GM12878 (cell line): ENCODE results near the gene FGFR2. TPM values are rescaled to one million over a fixed set of nuclear protein-coding genes. Genes with fewer than 3 reads are reported as not detected.
A peak's percentile ranks its signal among the peaks of the same experiment; 100 is the strongest.

ENCODE experiments used
- ATAC-seq: fragments of 200-7000 bp; cut with Tn5 transposase; 3 replicates; pipeline ENCODE4 v1.9.1; 2020; ENCODE audit warnings: mild to moderate bottlenecking, moderate library complexity
- BruUV-seq: library from RNA; stranded (reverse); fragments of 400-500 nt; replicated peaks from 2 replicates; lab custom pipeline; 2021; lab: Mats Ljungman, UMichigan
- CTCF ChIA-PET: fragments of 300-600 bp; sonication (Branson Sonifier 250); formaldehyde crosslinking; extraction: SDS; loops from one replicate; lab custom pipeline; 2021; ENCODE audit warnings: inconsistent platforms; lab: Yijun Ruan, JAX
- POLR2A ChIA-PET: fragments of 350-600 bp; formaldehyde crosslinking; extraction: SDS; loops from one replicate; lab custom pipeline; 2021; ENCODE audit warnings: inconsistent platforms; lab: Charles Lee
- RAD21 ChIA-PET: fragments of 300-600 bp; sonication (Branson Sonifier 250); formaldehyde crosslinking; loops from one replicate; lab custom pipeline; 2023; ENCODE audit warnings: antibody characterized with exemption; ENCODE audit not compliant: unreplicated experiment; lab: Charles Lee
- SMC1A ChIA-PET: fragments of 300-600 bp; sonication (Branson Sonifier 250); formaldehyde crosslinking; loops from one replicate; lab custom pipeline; 2023; ENCODE audit not compliant: unreplicated experiment, uncharacterized antibody; lab: Charles Lee
- DNase-seq: peaks from one replicate; pipeline ENCODE4 v3.0.0-alpha.2; 2011; ENCODE audit warnings: low read depth, low spot score
- FAIRE-seq: peaks from 3 replicates; lab custom pipeline; 2011; peaks lifted over from hg19 to GRCh38; lab: Jason Lieb, UNC
- H2AFZ ChIP-seq: 2 replicates; pipeline ENCODE4 v1.6.0; 2011; ENCODE audit warnings: low read depth, low read length, control low read depth; ENCODE audit not compliant: control insufficient read depth
- H3K27ac ChIP-seq: 2 replicates; pipeline ENCODE4 v1.5.1; 2011; ENCODE audit warnings: control low read depth; ENCODE audit not compliant: control insufficient read depth, insufficient read depth
- H3K27me3 ChIP-seq, 2 experiments: replicated peaks in 1 of 2; 2 replicates each; pipeline versions ENCODE4 v1.6.0 to v1.6.1; 2011; ENCODE audit warnings: low read length in 1 of 2; ENCODE audit not compliant: control insufficient read depth in 2 of 2, insufficient read depth in 2 of 2
- H3K36me3 ChIP-seq, 2 experiments: 2 replicates each; pipeline ENCODE4 v1.5.1; 2011; ENCODE audit warnings: low read length in 1 of 2; ENCODE audit not compliant: control insufficient read depth in 2 of 2, insufficient read depth in 2 of 2
- H3K4me1 ChIP-seq: 2 replicates; pipeline ENCODE4 v1.6.1; 2011; ENCODE audit warnings: mild to moderate bottlenecking, low read length, moderate library complexity, mixed read lengths; ENCODE audit not compliant: control insufficient read depth, insufficient read depth
- H3K4me2 ChIP-seq: 2 replicates; pipeline ENCODE4 v1.6.0; 2011; ENCODE audit warnings: control low read depth; ENCODE audit not compliant: control insufficient read depth, insufficient read depth
- H3K4me3 ChIP-seq: fragments of 200-600 bp; sonication (generic); 2 replicates; pipeline ENCODE4 v1.5.1; 2016
- H3K79me2 ChIP-seq: 2 replicates; pipeline ENCODE4 v1.6.0; 2011; ENCODE audit warnings: low read length; ENCODE audit not compliant: control insufficient read depth, insufficient read depth
- H3K9ac ChIP-seq: 2 replicates; pipeline ENCODE4 v1.8.0; 2011; ENCODE audit warnings: low read length, control low read depth, mixed read lengths; ENCODE audit not compliant: control insufficient read depth, insufficient read depth
- H3K9me3 ChIP-seq: replicated peaks from 3 replicates; pipeline ENCODE4 v1.5.1; 2011; ENCODE audit warnings: mild to moderate bottlenecking, low read length; ENCODE audit not compliant: control insufficient read depth, insufficient read depth
- H4K20me1 ChIP-seq: 2 replicates; pipeline ENCODE4 v1.6.0; 2011; ENCODE audit not compliant: control insufficient read depth, insufficient read depth
- HDAC6 ChIP-seq: fragments of 200-600 bp; sonication (generic); IDR thresholded peaks from one replicate; pipeline ENCODE4 v1.8.0; 2017; ENCODE audit warnings: antibody characterized with exemption; ENCODE audit not compliant: unreplicated experiment
- RAD51 ChIP-seq: fragments of 450-650 bp; IDR thresholded peaks from 2 replicates; pipeline ENCODE4 v1.6.1; 2016; ENCODE audit warnings: moderate library complexity, mild to moderate bottlenecking, inconsistent platforms
- SPI1 ChIP-seq: IDR thresholded peaks from 2 replicates; pipeline ENCODE4 v1.6.1; 2011; ENCODE audit warnings: low read depth, mild to moderate bottlenecking, low read length, moderate library complexity, borderline replicate concordance; ENCODE audit not compliant: insufficient read depth
- WGBS: methylation state at CpG from one replicate; pipeline ENCODE4 v1.1.6; 2016; ENCODE audit warnings: low lambda C conversion rate; ENCODE audit not compliant: insufficient replicate concordance, insufficient coverage; ENCODE audit errors: missing lambda C conversion rate; 5-methylcytosine and 5-hydroxymethylcytosine counted together
- in situ Hi-C: fragments of 300-500 bp; cut with MboI; formaldehyde crosslinking; loops from 9 replicates; pipeline ENCODE4 v1.14.3; 2018; ENCODE audit warnings: mixed read lengths
- intact Hi-C: fragments of 100-400 bp; cut with micrococcal nuclease; formaldehyde crosslinking; loops from one replicate; pipeline ENCODE4 v1.14.2; 2022; ENCODE audit not compliant: unreplicated experiment
- polyA plus RNA-seq, 11 experiments: library from polyadenylated mRNA; depleted of rRNA in 4 of 11; unstranded in 6 of 11; stranded (reverse) in 5 of 11; fragments of >200 nt; fragmentation: Nextera tagmentation in 4 of 11; fragmentation: Illumina TruSeq in 1 of 11; extraction: Ambion mirVana in 4 of 11; extraction: Trizol in 1 of 11; gene quantifications; 1 replicate in 1 of 11; 2 replicates in 10 of 11; pipeline versions ENCODE4 v1.2.1 to v1.2.3, GENCODE V29; 2011 to 2016; ENCODE audit warnings: inconsistent platforms in 2 of 11, missing spikeins in 2 of 11, low read depth in 1 of 11
- total RNA-seq, 4 experiments: library from RNA; depleted of rRNA in 3 of 4; stranded (reverse); fragments of >200 nt in 3 of 4; fragmentation: Illumina TruSeq in 1 of 4; extraction: Trizol in 1 of 4; gene quantifications; 2 replicates each; pipeline versions ENCODE4 v1.2.1 to v1.2.3, GENCODE V29; 2013 to 2021

The FGFR2 gene
- total and polyA plus RNA-seq, 10 of the 15 experiments (the other 5 are each of a cell fraction or from before 2014, with no cell fraction given) = 0.04 to 0.15 TPM; not detected in 8

DNA sequence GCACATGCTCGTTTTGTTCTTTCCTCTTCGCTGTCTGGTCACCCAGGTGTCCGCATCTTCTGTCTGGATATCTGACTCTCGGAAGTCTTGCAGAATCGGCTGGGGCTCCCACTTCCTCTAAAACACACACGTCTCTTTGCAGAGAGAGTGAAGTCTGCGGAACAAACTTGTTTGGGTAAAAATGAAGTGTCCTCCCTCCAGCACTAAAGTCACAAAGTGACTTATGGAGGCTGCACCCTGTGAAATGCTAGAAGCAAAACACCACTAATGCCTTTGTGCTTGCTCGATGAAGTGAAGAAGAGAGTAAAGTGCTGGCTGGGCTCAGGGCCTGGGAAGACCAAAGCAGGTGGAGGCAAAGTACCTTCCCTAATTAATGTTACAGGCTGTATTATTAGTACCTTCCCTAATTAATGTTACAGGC is 71.4 kb downstream of the FGFR2 start:
- Histone ChIP-seq H3K9ac (no peak overlapping the region), H3K4me2 (no peak overlapping the region), H3K9me3 (no peaks in the 10 kb centered on the region), H3K79me2 (no peaks in the 10 kb centered on the region), H3K27me3 (0 out of 4 replicates have a peak, but pooled peaks cover 0 to 5% of the 10 kb centered on the region in 2 experiments), H4K20me1 (no peaks in the 10 kb centered on the region), H3K4me3 (no peak overlapping the region), H2AFZ (no peak overlapping the region), H3K27ac (no peak overlapping the region), H3K4me1 (no peaks in the 10 kb centered on the region), H3K36me3 (no peaks in the 10 kb centered on the region)
- WGBS = 21% methylated on average over 8 of the region's 8 CpGs
- no peak for DNase-seq
- ATAC-seq = no peak
- FAIRE-seq = no peak
- TF ChIP-seq SPI1 (peak; percentile 36; the same call in 1 of the 2 replicates), RAD51 (no peak)
- no TSS peak for BruUV-seq
- intact Hi-C loops = no loop called here
- in situ Hi-C loops = no loop called here
- RAD21 ChIA-PET = no interaction called here
- POLR2A ChIA-PET = no interaction called here
- SMC1A ChIA-PET = no interaction called here
- CTCF ChIA-PET = no interaction called here

DNA sequence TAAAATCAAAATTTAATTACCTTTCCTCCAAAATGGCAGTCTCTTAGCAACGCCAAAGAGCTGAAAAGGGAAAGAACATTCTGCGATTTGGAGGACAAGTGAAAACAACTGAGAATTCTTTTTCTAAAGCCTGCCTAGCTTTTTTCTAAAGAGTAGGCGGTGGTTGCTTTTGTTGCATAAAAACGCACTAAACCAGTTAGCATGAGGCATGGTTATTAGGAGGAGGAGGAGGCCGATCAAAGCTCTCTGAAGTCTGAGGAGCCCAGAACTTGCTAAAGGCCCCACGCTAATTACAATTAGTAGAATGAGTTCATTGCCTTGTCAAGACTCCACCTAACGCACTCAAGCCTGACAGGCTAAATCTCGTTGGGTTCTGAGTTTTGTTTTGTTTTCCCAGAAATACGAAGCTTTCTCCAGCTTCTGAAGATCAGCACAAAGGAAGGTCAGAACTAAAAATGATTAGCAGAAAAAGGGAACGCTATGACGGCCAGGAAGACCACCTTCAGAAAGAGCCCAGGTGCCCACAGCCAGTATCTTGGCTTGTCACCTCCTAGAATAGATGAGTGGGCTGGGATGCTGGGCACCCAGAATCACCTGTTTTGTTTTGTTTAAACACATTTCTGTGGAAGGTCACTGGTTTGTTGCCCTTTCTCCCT is 72.0 kb downstream of the FGFR2 start:
- ChIA-PET RAD21 (no interaction called here), CTCF (no interaction called here), POLR2A (no interaction called here), SMC1A (no interaction called here)
- in situ Hi-C loops = no loop called here
- intact Hi-C loops = no loop called here
- no peak overlapping the region for H3K27ac ChIP-seq
- H3K9ac ChIP-seq = no peak overlapping the region
- H3K4me3 ChIP-seq = no peak overlapping the region
- FAIRE-seq = no peak
- H2AFZ ChIP-seq = no peak overlapping the region
- H3K79me2 ChIP-seq = no peaks in the 10 kb centered on the region
- 0 out of 4 replicates have a peak, but pooled peaks cover 0 to 5% of the 10 kb centered on the region in 2 experiments for H3K27me3 ChIP-seq
- H3K4me1 ChIP-seq = no peaks in the 10 kb centered on the region
- no peak for DNase-seq
- no peaks in the 10 kb centered on the region for H4K20me1 ChIP-seq
- H3K9me3 ChIP-seq = no peaks in the 10 kb centered on the region
- BruUV-seq = no TSS peak
- no peak overlapping the region for H3K4me2 ChIP-seq
- TF ChIP-seq HDAC6 = no peak
- ATAC-seq = no peak
- no peaks in the 10 kb centered on the region for H3K36me3 ChIP-seq
- WGBS = 26% methylated on average over 11 of the region's 11 CpGs
